ENCODE measurements around the gene CAMTA1. TPM values are rescaled to one million over a fixed set of nuclear protein-coding genes. Genes with fewer than 3 reads are reported as not detected.

The CAMTA1 gene
- total RNA-seq, 1 donor from 2014 or later: 81.6 TPM

DNA sequence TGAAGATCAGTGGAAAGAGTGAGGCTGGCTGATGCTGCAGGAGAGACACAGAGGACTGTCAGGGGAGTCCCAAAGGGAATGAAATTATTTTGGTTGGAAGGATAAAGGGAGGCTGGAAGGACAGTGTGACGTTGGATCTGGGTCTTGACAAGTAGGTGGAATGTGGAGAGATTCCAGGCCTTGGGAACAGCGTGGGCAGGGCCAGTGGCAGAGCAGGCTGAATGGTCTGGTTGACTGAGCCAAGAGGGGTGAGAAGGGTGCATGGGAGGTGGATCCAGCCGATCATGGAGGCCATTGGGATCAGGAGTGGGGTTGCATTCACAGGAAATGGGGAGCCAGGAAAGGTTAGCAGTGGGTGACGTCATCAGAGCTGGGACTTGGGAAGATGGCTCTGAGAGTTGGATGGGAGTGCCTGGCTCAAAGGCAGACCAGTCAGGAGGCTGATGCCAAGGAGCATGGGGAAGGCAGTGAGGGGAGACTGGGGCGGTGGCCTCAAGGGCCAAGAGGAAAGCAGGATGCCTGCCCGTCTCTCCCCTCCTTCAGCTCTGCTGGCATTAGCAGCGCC lies 839.6 kb downstream of the CAMTA1 start:
- Mint-ChIP-seq H3K4me1 (ENCODE audit: unreplicated experiment) (no peaks in the 10 kb centered on the region), H3K27ac (ENCODE audit: unreplicated experiment) (no peak overlapping the region), H3K36me3 (ENCODE audit: unreplicated experiment) (no peaks in the 10 kb centered on the region), H3K4me3 (ENCODE audit: unreplicated experiment) (no peak overlapping the region), H3K27me3 (ENCODE audit: unreplicated experiment) (peaks cover 83% of the 10 kb centered on the region), H3K9me3 (ENCODE audit: unreplicated experiment) (no peaks in the 10 kb centered on the region)
- DNase-seq (ENCODE audit: extremely low spot score, unreplicated experiment): no peak
- TF ChIP-seq, protein P1, sequence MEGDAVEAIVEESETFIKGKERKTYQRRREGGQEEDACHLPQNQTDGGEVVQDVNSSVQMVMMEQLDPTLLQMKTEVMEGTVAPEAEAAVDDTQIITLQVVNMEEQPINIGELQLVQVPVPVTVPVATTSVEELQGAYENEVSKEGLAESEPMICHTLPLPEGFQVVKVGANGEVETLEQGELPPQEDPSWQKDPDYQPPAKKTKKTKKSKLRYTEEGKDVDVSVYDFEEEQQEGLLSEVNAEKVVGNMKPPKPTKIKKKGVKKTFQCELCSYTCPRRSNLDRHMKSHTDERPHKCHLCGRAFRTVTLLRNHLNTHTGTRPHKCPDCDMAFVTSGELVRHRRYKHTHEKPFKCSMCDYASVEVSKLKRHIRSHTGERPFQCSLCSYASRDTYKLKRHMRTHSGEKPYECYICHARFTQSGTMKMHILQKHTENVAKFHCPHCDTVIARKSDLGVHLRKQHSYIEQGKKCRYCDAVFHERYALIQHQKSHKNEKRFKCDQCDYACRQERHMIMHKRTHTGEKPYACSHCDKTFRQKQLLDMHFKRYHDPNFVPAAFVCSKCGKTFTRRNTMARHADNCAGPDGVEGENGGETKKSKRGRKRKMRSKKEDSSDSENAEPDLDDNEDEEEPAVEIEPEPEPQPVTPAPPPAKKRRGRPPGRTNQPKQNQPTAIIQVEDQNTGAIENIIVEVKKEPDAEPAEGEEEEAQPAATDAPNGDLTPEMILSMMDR (IDR thresholded peaks at IDR 0.05): no peak

DNA sequence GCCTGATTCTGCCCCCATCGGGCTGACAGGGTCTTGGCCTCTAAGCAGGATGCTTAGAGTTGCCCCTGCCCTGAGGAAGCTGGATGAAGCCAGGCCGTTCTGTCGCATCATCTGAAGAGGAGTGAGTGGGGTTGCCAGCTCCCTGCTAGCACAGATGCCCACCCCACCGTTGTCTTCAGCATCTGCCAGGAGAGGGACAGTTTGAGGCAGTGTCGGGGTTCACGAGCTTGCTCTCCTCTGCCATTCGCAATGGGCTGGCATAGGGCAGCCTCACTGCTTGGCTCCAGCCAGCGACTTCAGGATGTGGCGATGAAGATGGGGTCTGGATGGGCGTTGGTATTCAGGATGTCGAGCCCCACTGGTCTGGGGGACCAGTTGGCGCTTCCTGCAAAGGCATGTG lies 840.1 kb downstream of the CAMTA1 start:
- TF ChIP-seq, protein P1 (IDR thresholded peaks at IDR 0.05): no peak
- Mint-ChIP-seq H3K27ac (ENCODE audit: unreplicated experiment) (no peak overlapping the region), H3K4me3 (ENCODE audit: unreplicated experiment) (no peak overlapping the region), H3K27me3 (ENCODE audit: unreplicated experiment) (peaks cover 81% of the 10 kb centered on the region), H3K36me3 (ENCODE audit: unreplicated experiment) (no peaks in the 10 kb centered on the region), H3K4me1 (ENCODE audit: unreplicated experiment) (no peaks in the 10 kb centered on the region), H3K9me3 (ENCODE audit: unreplicated experiment) (no peaks in the 10 kb centered on the region)
- DNase-seq (ENCODE audit: extremely low spot score, unreplicated experiment): no peak

DNA sequence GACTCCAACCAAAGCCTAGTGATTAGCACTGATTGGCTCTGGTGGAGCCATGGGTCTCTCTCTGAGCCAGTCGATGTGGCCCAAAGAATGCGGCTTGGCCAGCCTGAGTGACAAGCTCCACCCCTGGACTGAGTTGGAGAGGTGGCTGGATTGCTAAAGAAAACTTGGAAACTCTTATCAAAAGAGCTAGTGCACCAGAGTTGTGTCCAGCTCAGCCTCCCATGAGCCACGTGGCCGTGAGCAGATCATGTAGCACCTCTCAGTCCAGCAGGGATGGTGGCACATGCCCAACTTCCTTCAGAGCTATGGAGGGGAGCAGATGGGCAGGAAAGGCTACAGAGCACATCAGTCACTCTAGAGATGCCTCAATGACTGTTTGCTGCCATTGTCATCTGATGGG lies 843.0 kb downstream of the CAMTA1 start:
- no peak overlapping the region for H3K27ac Mint-ChIP-seq (ENCODE audit: unreplicated experiment)
- DNase-seq (ENCODE audit: extremely low spot score, unreplicated experiment): no peak
- no peak overlapping the region for H3K4me3 Mint-ChIP-seq (ENCODE audit: unreplicated experiment)
- TF ChIP-seq, protein P1 (IDR thresholded peaks at IDR 0.05): no peak
- H3K9me3 Mint-ChIP-seq (ENCODE audit: unreplicated experiment): no peaks in the 10 kb centered on the region
- peaks cover 63% of the 10 kb centered on the region for H3K27me3 Mint-ChIP-seq (ENCODE audit: unreplicated experiment)
- H3K36me3 Mint-ChIP-seq (ENCODE audit: unreplicated experiment): no peaks in the 10 kb centered on the region
- H3K4me1 Mint-ChIP-seq (ENCODE audit: unreplicated experiment): no peaks in the 10 kb centered on the region

DNA sequence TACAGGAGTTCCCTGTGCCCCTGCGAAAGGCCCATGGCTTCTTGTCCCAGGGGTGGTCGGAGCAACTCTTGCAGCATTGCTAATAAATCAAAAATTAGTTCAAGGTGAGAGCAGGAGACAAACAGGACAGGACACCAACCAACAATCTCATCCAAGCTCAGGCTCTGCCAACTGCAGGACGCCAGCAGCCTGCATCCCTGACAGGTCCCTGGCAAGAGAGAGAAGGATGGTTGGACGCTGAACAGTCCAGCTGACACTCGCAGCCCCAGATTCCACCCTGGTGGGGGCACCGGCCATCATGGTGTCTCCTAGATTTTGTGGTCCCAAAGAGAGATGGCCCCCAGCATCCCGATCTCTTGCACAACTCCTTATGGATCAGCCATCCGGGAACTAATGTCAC lies 843.8 kb downstream of the CAMTA1 start:
- Mint-ChIP-seq H3K9me3 (ENCODE audit: unreplicated experiment) (no peaks in the 10 kb centered on the region), H3K4me3 (ENCODE audit: unreplicated experiment) (no peak overlapping the region), H3K4me1 (ENCODE audit: unreplicated experiment) (no peaks in the 10 kb centered on the region), H3K27ac (ENCODE audit: unreplicated experiment) (no peak overlapping the region), H3K36me3 (ENCODE audit: unreplicated experiment) (no peaks in the 10 kb centered on the region), H3K27me3 (ENCODE audit: unreplicated experiment) (peaks cover 56% of the 10 kb centered on the region)
- TF ChIP-seq, protein P1 (IDR thresholded peaks at IDR 0.05): no peak
- DNase-seq (ENCODE audit: extremely low spot score, unreplicated experiment): no peak

DNA sequence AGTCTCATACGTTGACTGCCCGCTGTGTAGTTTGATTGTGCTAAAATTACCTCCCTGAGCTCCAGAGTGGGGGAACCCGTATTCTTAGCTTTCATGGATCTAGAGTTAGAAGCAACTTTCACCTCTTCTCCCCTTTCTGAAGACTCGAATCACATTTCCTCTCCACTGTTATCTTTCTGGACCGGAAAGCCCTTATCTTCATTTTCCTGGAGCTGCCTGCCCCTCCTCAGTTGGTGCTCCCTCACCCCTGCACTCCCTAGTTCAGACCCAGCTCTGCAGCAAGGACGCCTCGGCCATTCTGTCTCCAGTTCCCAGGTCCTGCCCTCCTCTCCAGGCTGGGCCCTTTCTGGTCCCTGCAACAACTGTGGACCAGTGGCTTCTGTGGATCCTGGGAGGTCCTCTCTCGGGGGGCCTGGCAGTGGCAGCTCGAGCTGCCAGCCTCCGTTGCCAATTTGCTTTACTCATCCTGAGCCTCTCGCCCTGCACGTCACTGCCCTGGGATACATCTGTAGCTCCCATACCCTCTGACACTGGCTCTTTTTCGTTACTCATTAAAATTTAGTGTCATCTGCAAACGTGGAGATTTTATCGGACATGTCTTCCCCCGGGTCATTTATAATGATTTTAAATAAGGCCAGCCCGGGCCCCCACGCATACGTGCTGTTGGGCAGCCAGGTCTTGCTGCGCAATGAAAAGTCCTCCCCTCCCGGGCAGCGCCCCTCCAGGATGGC lies 844.4 kb downstream of the CAMTA1 start:
- Mint-ChIP-seq H3K4me1 (ENCODE audit: unreplicated experiment) (no peaks in the 10 kb centered on the region), H3K9me3 (ENCODE audit: unreplicated experiment) (no peaks in the 10 kb centered on the region), H3K4me3 (ENCODE audit: unreplicated experiment) (no peak overlapping the region), H3K27me3 (ENCODE audit: unreplicated experiment) (peaks cover 50% of the 10 kb centered on the region), H3K27ac (ENCODE audit: unreplicated experiment) (no peak overlapping the region), H3K36me3 (ENCODE audit: unreplicated experiment) (no peaks in the 10 kb centered on the region)
- TF ChIP-seq, protein P1 (IDR thresholded peaks at IDR 0.05): no peak
- no peak for DNase-seq (ENCODE audit: extremely low spot score, unreplicated experiment)
